GF-D8 (cell line): ENCODE data around the gene NPPB.
"Not testable (repeated sequence)": the region's sequence is repeated elsewhere in the genome, so short reads cannot be mapped to it uniquely, and the experiment has no call there.

Experiments
- DNase-seq: peaks from one replicate; lab custom pipeline; 2025; lab: John Stamatoyannopoulos, UW

The NPPB gene

GRCh38 chr1:11858613-11858967 is at the start of gene NPPB:
Gene NPPB, minus strand, starts transcription at chr1:11858945. Its CDS starts 112 bp downstream, at chr1:11858833.
- no peak for DNase-seq

GRCh38 chr1:11908095-11908675 is 49.4 kb upstream of the NPPB start:
- peak; percentile 97 for DNase-seq

DNA sequence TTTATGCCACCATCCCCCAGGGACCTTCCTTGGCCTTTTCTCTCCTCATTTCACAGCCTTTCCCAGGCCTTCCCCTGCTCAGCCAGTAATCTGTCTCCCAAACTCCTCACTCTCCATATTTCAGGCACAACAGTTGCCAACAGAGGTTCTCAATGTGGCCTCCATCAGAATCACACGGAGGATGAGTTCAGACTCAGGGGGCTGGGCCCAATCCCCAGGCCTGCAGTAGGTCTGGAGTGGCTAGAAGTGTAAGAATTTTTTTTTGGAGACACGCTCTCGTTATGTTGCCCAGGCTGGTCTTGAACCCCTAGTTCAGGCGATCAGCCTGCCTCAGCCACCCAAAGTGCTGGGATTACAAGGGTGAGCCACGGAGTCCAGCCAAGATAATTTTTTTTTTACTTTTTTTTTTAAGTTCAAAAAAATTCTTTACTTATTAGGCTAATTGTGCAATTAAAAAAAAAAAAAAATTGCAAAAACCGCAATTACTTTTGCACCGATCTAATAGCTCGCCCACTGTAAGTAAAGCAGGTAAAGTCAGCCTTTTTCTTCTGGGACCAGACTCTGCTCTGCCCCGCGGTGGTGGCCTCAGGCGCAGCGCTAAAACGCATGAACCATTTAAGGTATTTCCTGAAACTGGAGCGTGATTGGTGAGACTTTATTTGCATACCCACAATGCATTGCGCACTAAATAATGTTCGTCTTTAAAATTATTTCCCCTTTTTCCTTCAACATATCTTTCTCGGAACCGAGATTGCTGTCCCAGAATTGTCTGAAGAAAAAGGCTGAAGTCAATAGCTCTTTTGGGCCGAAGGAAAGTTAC is 48.7 kb upstream of the NPPB start:
- peak; percentile 88 for DNase-seq

DNA sequence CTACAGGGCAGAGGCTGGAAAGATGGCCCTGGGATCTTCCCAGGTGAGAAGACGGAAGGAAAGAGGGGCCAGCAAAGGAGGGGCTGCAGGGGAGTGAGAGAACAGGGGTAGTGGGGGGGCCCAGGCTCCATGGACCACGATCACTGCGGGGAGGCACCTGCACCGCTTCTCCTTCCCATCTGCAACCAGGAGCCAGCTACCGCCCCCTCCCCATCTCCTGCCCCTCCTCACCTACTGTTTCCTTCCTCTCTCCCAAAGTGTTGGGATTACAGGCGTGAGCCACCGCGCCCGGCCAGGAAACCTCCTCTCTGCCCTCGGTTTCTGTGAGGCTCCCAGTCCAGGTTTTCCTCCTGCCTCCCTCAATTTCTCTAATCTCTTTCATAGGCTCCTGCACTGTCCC is 48.1 kb upstream of the NPPB start:
- no peak for DNase-seq

GRCh38 chr1:11904978-11905377 is 46.2 kb upstream of the NPPB start:
- no peak for DNase-seq

DNA sequence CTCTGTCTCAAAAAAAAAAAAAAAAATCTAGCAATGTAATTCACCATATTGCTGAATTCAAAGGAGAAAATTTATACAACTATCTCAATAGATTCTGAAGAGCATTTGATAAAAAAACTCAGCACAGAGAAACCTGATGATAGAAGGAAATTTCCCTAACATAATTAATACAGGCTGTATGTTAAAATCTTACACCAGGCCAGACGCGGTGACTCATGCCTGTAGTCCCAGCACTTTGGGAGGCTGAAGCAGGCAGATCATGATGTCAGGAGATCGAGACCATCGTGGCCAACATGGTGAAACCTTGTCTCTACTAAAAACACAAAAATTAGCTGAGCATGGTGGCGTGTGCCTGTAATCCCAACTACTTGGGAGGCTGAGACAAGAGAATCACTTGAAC is 45.4 kb upstream of the NPPB start:
- DNase-seq, result not testable (repeated sequence)

DNA sequence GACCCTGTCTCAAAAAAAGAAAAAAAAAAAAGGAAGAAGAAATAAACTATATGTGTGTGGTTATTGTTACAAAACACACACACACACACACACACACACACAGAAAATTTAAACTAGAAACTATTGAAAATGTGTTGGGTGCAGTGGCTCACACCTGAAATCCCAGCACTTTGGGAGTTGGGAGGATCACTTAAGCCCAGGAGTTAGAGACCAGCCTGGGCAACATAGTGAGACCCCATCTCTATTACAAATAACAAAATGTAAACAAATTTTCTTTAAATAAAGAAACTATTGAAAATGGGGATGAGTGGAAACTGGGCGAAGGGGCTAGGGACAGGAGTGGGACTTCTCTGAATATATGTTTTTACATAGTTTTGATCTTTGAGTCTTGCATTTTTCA is 44.5 kb upstream of the NPPB start:
- no peak for DNase-seq

GRCh38 chr1:11901446-11901845 is 42.7 kb upstream of the NPPB start:
- DNase-seq, result not testable (repeated sequence)

- DNase-seq, result no peak
These were observed 40.2 kb upstream of the NPPB start for GRCh38 chr1:11898831-11899467.

DNA sequence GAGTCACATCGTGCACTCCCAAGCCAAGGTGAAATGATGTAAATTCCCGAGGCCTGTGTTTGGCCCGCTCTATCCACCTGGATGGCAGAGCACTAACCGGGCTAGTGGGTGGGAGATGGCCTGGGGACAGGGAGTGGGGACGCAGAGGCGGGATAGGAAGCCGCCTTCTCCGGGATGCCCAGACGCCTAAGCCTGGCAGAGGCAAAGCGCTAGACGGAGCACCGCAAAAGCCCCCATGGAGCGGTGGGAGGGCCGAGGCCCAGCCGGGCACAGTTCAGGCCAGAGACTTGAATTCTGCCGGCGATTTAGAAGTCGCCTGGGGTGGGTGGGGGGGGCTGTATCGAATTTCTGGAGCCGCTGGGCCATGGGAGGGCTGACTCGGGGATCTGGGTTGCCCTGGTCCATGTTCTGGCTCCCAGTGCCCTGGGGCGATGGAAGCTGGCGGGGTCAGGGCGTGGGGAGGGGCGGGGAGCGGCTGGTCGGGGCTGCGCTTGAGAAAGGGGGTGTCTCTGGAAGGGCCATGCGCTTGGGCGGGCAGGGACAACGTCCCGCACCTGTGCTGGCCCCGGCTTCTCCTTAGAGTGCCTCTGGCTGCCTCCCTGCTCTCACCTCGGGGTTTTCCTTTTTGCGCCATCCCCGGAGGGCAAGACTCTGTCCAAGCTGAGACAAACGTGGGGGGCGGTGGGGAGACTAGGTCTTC is 39.5 kb upstream of the NPPB start:
- no peak for DNase-seq

GRCh38 chr1:11894501-11894900 is 35.8 kb upstream of the NPPB start:
- DNase-seq, result not testable (repeated sequence)

GRCh38 chr1:11893907-11894251 is 35.1 kb upstream of the NPPB start:
- no peak for DNase-seq

GRCh38 chr1:11891433-11892186 is 32.9 kb upstream of the NPPB start:
- no peak for DNase-seq

DNA sequence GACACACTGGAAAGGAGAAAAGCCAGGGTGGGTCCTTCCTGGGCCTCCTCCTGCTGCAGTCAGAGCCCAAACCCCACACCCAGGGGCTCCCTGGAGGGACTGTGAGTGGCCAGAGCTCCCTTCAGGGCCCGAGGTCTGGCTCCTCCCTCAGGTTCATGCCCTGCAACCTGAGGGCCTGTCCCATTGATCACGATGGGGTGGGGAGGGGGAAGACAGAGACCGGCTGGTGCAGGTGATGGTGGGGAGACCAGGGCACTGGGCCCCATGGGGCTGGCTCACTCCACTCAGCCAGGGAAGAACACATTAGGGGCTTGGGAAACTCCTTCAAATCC is 30.1 kb upstream of the NPPB start:
- DNase-seq, result no peak

DNA sequence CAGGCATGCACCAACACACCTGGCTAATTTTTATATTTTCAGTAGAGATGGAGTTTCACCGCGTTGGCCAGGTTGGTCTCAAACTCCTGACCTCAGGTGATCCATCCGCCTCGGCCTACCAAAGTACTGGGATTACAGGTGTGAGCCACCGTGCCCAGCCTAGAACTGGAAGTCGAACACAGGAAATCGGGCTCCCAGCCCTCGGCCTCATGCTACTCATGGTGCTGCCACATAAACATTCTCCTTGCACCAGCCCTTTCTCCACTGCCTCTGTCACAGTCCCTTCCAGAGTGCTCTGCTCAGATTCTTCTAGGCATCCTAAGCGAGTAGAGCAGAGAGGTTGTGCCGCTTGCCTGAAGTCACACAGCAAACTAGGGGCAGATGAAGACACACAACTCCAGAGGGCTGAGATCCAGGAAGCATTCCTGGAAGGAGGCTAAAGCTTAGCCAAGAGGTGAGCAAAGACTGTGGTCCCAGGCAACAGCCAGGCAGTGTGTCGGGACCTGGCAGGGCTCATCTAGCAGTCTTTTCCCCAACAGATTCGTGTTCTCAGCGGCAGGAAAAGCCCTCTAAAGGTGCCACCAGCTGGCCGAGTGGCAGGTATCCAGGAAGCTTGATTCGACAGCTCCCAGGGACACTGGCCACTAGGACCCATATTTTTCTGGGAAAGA is 29.6 kb upstream of the NPPB start:
- DNase-seq, result no peak

DNA sequence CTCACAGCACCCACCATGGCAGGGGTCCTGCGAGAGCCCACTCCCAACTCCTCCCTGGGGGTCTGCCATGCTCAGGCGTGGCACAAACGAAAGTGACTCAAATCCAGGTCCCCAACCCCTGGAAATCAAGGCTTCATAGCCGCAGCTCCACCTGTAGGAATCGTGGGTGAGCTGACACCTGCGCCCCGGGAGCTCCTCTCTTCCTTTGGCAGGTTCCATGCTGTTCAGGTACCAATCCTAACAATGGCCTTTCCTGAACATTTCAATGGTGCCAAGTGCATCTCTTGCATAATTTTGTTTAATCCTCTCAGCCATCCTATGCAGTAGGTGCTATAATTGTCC is 28.9 kb upstream of the NPPB start:
- DNase-seq, result no peak

- no peak for DNase-seq
These were observed 28.4 kb upstream of the NPPB start for GRCh38 chr1:11886986-11887665.

- no peak for DNase-seq
These were observed 27.2 kb upstream of the NPPB start for GRCh38 chr1:11885916-11886315.

DNA sequence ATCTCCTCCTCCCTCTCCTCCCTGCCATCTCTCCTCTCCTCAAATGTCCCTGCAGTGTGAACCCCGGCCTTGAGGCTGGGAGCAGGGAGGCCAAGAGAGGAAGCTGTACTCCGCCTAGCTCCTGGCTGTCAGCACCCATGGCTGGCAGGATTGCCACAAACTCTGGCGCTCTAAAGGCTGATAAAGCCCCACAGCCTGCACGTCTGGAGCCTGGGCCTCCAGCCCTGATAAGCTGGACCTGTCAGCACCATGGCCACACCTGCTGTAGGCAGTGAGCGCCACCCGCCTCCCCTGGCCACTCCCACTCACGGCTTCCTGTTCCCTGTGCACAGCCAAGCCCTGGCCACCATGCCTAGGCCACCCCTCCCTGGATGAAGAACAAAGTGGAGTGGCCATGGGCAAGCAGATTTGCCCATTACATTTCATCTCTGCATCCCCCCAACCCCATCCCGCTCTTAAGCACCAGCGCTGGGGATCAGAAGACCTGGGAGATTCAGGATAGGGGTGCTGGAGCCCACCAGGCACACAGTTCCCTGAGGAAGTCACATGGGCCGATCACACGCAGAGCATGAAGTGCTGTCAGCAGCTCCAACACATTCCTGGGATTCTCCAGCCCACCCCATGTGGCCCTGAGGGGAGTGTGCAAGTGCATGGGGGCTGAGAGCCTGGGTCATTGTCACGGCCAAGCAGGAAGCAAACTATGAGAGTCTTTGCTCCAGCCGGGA is 24.2 kb upstream of the NPPB start:
- no peak for DNase-seq

DNA sequence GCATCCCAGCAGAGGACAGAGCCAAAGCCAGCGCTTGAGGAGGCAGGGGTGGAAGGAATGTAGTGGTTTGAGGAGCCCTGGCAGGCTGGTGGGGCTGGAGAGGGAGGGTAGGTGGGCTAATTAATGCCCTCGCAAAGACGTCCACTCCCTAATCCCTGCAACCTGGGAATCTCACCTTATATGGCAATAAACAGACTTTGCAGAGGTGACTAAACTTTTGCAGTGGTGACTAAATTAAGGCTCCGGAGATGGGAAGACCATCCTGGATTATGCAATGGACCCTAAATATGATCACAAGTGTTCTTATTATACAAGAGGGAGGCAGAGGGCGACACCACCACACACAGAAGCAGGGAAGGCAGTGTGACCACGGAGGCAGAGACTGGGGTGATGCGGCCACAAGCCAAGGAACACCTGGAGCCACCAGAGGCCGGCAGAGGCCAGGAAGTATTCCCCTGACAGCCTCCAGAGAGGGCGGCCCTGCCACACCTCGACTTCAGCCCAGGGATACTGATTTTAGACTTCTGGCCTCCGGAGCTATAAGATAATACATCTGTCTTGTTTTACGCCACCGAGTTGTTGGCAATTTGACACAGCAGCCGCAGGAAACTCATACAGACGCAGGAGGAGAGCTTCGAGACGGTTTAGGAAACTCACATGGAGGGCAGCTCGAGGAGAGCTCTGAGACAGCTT is 23.1 kb upstream of the NPPB start:
- DNase-seq, result no peak
